Measurements from ENCODE around the gene ARIH2. TPM values are rescaled to one million over a fixed set of nuclear protein-coding genes. Genes with fewer than 3 reads are reported as not detected.

The ARIH2 gene
- total RNA-seq, 1 donor from 2014 or later: 157 TPM

DNA sequence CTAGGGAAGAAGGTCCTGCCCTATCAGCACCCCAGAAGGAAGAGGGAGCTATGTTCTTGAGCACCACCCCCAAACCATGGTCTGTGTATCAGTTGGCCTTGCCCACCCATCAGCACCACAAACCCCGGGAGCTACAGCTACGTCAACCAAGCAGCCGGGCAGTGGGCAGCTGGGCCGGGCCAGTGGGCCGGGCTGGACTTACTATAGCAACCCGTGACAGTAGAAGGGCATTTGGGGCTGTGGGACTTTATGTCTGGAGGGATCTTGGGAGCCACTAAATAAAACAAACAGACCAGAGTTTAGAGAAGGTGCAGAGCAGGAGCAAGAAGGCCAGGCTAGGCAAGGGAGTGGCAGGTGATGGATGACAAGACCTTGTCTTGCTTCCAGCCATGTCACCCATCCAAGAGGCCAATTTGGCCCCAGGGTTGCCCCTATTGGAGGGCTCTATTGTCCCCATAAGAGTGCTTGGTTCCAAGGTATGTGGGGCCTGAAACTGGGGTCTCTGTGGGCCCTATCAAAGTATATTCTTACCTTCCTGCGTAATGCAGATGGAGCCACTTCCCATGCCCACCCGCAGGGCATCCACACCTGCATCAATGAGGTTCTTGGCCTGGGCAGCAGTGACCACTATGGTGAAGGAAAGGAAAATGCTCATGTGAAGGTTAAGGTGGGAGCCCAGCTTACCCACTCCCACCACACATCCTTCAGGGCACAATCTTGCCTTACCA lies 107.3 kb downstream of the ARIH2 start:
- H3K4me1 Mint-ChIP-seq: peaks cover 45% of the 10 kb centered on the region
- H3K4me3 Mint-ChIP-seq: no peak overlapping the region
- H3K36me3 Mint-ChIP-seq (ENCODE audit: low read depth): peaks cover 79% of the 10 kb centered on the region

GRCh38 chr3:49026536-49026935 lies 107.9 kb downstream of the ARIH2 start:
- intact Hi-C loops (cut with micrococcal nuclease): loop anchor here (10.0 kb wide), 1 partner anchor 842 kb away; the partner anchor contains the start of gene CDC25A
- H3K4me3 Mint-ChIP-seq: peak overlapping the region; percentile 27
- H3K4me1 Mint-ChIP-seq: peaks cover 42% of the 10 kb centered on the region
- H3K27me3 Mint-ChIP-seq: no peaks in the 10 kb centered on the region
- no peak for DNase-seq
- H3K27ac Mint-ChIP-seq: no peak overlapping the region
- H3K36me3 Mint-ChIP-seq (ENCODE audit: low read depth): peaks cover 82% of the 10 kb centered on the region
- H3K9me3 Mint-ChIP-seq: no peaks in the 10 kb centered on the region

More for the DNA sequence above, 107.3 kb downstream of the ARIH2 start:
- DNase-seq: no peak
- Mint-ChIP-seq H3K27me3 (no peaks in the 10 kb centered on the region), H3K9me3 (no peaks in the 10 kb centered on the region), H3K27ac (peak overlapping the region; percentile 62)
- intact Hi-C loops (cut with micrococcal nuclease): loop anchor here (10.0 kb wide), 1 partner anchor 841 kb away; the partner anchor contains the start of gene CDC25A

DNA sequence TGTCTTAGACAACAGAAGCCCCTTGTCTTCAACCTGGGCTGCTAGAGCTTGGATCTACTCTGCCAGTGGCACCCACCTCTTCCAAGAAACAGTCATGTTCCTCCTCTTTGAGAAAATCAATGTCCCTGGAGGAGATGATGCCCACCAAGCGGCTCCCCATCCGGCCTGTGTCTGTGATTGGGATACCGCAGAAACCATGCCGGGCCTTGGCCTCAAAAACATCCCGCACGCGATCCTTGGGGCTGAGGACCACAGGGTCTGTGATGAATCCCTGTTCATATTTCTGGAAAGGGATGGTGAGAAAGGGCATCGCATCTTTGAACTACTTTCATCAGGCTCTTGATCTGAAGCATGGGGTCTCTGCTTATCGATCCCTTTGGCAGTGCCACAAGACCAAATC lies 109.0 kb downstream of the ARIH2 start:
- H3K4me1 Mint-ChIP-seq: peaks cover 42% of the 10 kb centered on the region
- DNase-seq: peak; percentile 59
- peaks cover 90% of the 10 kb centered on the region for H3K36me3 Mint-ChIP-seq (ENCODE audit: low read depth)
- no peaks in the 10 kb centered on the region for H3K9me3 Mint-ChIP-seq
- intact Hi-C loops (cut with micrococcal nuclease): loop anchor here (2.0 to 10.0 kb wide), 2 partner anchors 67 to 843 kb away; partner anchors contain the start of genes CDC25A and QRICH1
- H3K27ac Mint-ChIP-seq: peak overlapping the region; percentile 95
- H3K4me3 Mint-ChIP-seq: peak overlapping the region; percentile 98
- no peaks in the 10 kb centered on the region for H3K27me3 Mint-ChIP-seq

DNA sequence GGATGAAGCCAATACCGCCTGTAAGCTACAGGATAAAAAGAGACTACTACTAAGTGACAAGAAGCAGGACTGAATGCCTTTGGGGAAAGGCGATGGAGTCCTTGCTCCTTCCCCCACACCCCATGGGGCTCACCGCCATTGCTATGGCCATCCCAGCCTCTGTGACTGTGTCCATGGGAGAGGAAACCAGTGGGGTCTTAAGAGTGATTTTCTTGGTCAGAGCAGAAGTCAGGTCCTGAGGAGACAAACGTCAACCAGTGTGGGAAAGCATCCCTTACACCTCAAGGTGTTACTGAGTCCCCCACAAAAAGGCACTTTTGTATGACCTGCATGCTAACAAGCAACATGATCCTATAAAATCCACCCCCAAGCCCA lies 109.6 kb downstream of the ARIH2 start:
- Mint-ChIP-seq H3K27ac (peak overlapping the region; percentile 95), H3K4me3 (peak overlapping the region; percentile 98), H3K9me3 (no peaks in the 10 kb centered on the region), H3K4me1 (peaks cover 38% of the 10 kb centered on the region), H3K27me3 (no peaks in the 10 kb centered on the region), H3K36me3 (ENCODE audit: low read depth) (peaks cover 86% of the 10 kb centered on the region)
- no peak for DNase-seq
- intact Hi-C loops (cut with micrococcal nuclease): loop anchor here (2.0 to 10.0 kb wide), 2 partner anchors 67 to 843 kb away; partner anchors contain the start of genes CDC25A and QRICH1

DNA sequence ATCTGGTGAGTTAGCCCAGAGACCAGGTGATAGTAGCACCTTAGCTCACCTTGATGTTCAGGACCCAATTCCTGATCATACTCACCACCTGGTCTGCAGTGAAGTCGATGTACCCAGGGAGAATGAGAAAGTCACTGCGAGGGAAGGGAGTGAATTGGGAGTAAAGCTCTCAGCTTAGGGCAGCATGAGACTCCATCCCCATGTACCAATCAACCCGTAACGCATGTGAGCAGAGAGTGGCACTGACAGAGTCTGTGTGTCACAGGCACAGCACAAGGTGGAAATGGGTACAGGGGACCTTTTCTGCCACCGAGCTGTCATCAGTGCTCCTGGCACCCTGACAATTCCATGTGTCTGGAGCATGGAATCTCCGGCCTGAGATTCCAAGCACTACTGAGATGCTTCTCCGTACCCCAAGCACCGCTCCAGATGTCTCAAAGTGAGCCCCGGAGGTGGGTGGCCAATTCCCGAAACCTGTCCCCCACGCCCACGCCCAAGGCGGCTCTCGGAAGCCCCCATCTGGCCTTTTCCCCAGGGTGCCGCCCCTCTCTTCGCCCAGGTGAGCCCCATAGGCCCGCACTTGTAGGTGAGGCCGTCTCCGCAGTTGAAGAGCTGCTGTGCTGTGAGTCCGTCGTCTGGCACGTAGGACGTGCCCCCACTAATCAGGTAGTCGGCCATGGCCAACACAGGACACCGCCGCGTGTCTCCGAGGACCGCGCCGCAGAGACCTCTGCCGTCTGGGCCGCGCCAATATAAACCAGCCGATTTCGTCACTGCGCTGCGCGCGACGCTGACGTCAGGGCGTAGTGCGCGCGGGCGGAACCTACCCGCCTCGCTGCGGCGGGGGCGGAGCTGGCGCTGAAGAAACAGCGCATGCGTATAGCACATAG lies 110.3 kb downstream of the ARIH2 start, which contains the start of gene IMPDH2:
TSS of gene IMPDH2 (minus strand) at position 726 of the 890 bp plus-strand sequence. CDS start at position 678, 48 bp downstream.
- peak within 1 kb of the TSS; percentile 95 for H3K27ac Mint-ChIP-seq
- peak within 1 kb of the TSS; percentile 98 for H3K4me3 Mint-ChIP-seq
- H3K4me1 Mint-ChIP-seq: peaks cover 34% of the 10 kb centered on the region
- H3K9me3 Mint-ChIP-seq: no peaks in the 10 kb centered on the region
- intact Hi-C loops (cut with micrococcal nuclease): loop anchor here (1.0 to 10.0 kb wide), 3 partner anchors 8 to 844 kb away; partner anchors contain the start of genes CDC25A and QRICH1
- peak; percentile 99 for DNase-seq
- H3K27me3 Mint-ChIP-seq: no peaks in the 10 kb centered on the region
- H3K36me3 Mint-ChIP-seq (ENCODE audit: low read depth): peaks cover 81% of the 10 kb centered on the region

DNA sequence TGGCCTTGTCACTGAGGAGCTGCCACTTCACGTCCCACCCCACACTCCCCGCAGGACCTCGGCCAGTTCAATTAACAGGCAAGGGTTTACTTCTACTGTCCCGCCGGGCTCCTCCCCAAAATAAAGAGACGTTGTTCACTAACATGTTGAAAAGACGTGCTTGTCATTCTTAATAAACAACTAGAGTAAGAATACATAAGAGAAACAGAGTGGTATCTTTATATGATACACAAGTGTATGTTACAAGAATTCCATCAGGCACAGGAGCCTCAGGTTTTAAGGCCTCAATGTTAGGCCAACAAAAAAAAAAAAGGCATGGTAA lies 110.9 kb downstream of the ARIH2 start:
- Mint-ChIP-seq H3K4me3 (peak overlapping the region; percentile 98), H3K4me1 (peaks cover 33% of the 10 kb centered on the region), H3K36me3 (ENCODE audit: low read depth) (peaks cover 76% of the 10 kb centered on the region), H3K27ac (peak overlapping the region; percentile 95), H3K27me3 (no peaks in the 10 kb centered on the region), H3K9me3 (no peaks in the 10 kb centered on the region)
- no peak for DNase-seq
- intact Hi-C loops (cut with micrococcal nuclease): loop anchor here (1.0 to 10.0 kb wide), 3 partner anchors 8 to 845 kb away; partner anchors contain the start of genes CDC25A and QRICH1

- H3K36me3 Mint-ChIP-seq (ENCODE audit: low read depth): peaks cover 74% of the 10 kb centered on the region
- no peak overlapping the region for H3K4me3 Mint-ChIP-seq
- intact Hi-C loops (cut with micrococcal nuclease): no loop called here
- peaks cover 32% of the 10 kb centered on the region for H3K4me1 Mint-ChIP-seq
- H3K9me3 Mint-ChIP-seq: no peaks in the 10 kb centered on the region
- no peaks in the 10 kb centered on the region for H3K27me3 Mint-ChIP-seq
- H3K27ac Mint-ChIP-seq: peak overlapping the region; percentile 69
- DNase-seq: no peak
These were observed 111.7 kb downstream of the ARIH2 start for GRCh38 chr3:49030321-49030720.

DNA sequence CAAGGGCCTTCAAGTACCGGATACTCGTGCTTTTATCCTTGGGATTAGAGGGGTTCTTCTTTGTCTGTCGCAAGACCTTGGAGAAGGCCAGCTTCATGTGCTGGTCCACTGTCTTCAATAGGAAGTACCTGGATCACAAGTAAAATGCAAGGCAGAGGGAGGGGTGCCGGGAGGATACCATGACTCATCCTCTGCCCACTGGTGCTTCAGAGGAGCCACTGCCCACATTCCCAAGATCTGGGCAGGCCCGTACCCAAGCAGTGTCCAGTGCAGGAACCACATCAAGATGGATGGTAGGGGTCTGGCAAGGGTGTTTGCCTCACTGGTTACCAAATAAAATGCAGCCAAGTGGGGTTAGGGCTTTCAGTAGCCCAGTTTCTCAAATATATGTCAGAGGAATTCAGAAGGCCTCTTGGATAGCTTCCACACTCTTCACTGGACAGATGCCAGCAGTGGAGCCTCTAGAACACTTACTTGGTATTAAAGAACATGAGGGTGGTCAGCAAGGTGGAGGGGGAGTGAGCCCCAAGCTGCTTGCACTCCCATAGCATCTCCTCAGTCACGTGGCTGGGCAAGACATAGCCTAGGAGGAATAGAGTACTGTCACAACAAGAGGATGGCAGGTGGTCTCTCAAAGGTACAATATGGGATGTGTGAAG lies 114.1 kb downstream of the ARIH2 start:
- Mint-ChIP-seq H3K9me3 (no peaks in the 10 kb centered on the region), H3K4me3 (no peak overlapping the region), H3K27me3 (no peaks in the 10 kb centered on the region), H3K4me1 (peaks cover 17% of the 10 kb centered on the region), H3K36me3 (ENCODE audit: low read depth) (peaks cover 65% of the 10 kb centered on the region), H3K27ac (no peak overlapping the region)
- intact Hi-C loops (cut with micrococcal nuclease): no loop called here
- DNase-seq: no peak

DNA sequence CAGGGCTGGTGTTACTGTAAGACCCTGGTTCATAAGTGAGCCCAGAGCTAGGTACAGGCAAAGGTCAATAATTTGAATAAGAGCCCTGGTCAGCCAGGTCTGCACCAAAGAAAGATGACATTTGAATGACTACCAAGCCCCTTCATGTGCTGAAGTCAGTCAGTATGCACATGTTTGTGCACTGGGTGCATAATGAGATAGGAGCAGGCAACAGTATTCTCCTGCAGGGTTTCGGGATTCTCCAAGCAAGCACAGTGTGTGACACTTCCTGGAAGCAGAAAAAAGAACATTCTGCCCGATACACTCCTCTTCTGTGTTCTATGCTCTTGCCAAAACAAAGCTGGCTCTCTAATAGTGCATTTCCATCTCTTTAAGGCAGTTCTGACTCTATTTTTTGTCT lies 116.0 kb downstream of the ARIH2 start:
- H3K4me1 Mint-ChIP-seq: peaks cover 3% of the 10 kb centered on the region
- H3K4me3 Mint-ChIP-seq: no peak overlapping the region
- no peak for DNase-seq
- H3K9me3 Mint-ChIP-seq: no peaks in the 10 kb centered on the region
- intact Hi-C loops (cut with micrococcal nuclease): no loop called here
- H3K27ac Mint-ChIP-seq: no peak overlapping the region
- H3K36me3 Mint-ChIP-seq (ENCODE audit: low read depth): peaks cover 49% of the 10 kb centered on the region
- H3K27me3 Mint-ChIP-seq: no peaks in the 10 kb centered on the region

DNA sequence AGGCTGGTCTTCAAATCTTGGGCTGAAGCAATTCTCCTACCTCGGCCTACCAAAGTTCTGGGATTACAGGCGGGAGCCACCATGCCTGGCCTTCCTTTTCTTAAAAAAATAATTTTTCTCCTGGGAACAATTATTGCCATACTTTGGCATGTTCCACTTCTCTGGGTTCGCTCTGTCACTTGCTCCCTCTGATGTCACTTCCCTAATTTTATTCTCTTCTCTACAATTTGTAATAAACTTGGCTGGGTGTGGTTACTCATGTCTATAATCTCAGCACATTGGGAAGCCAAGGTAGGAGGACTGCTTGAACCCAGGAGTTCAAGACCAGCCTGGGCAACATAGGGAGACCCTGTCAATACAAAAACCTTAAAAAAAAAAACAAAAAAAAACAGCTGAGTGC lies 116.6 kb downstream of the ARIH2 start:
- intact Hi-C loops (cut with micrococcal nuclease): no loop called here
- H3K27me3 Mint-ChIP-seq: no peaks in the 10 kb centered on the region
- peaks cover 47% of the 10 kb centered on the region for H3K36me3 Mint-ChIP-seq (ENCODE audit: low read depth)
- no peak overlapping the region for H3K4me3 Mint-ChIP-seq
- no peaks in the 10 kb centered on the region for H3K4me1 Mint-ChIP-seq
- H3K27ac Mint-ChIP-seq: no peak overlapping the region
- no peaks in the 10 kb centered on the region for H3K9me3 Mint-ChIP-seq
- no peak for DNase-seq

Other genes with a start within 250 kb of the ARIH2 start
- 53.1 and 54.1 TPM in 2 replicates for gene NCKIPSD, start 232.9 kb upstream of the ARIH2 start, total RNA-seq
- 57.9 and 58.4 TPM in 2 replicates for gene IP6K2, start 201.6 kb upstream of the ARIH2 start, total RNA-seq
- gene PRKAR2A, start 71.0 kb upstream of the ARIH2 start, total RNA-seq: 31.9 and 39.4 TPM in 2 replicates
- 13.8 and 15.6 TPM in 2 replicates for gene SLC25A20, start 20.0 kb upstream of the ARIH2 start, total RNA-seq
- 33.9 and 38.3 TPM in 2 replicates for gene P4HTM, start 71.4 kb downstream of the ARIH2 start, total RNA-seq
- gene WDR6, start 88.5 kb downstream of the ARIH2 start, total RNA-seq: 141 and 153 TPM in 2 replicates
- gene DALRD3, start 99.7 kb downstream of the ARIH2 start, total RNA-seq: 31.5 and 36.6 TPM in 2 replicates
- gene NDUFAF3, start 103.3 kb downstream of the ARIH2 start, total RNA-seq: 123 and 126 TPM in 2 replicates
- gene IMPDH2, start 110.6 kb downstream of the ARIH2 start, total RNA-seq: 490 and 496 TPM in 2 replicates
- 138 and 152 TPM in 2 replicates for gene QRICH1, start 175.2 kb downstream of the ARIH2 start, total RNA-seq
- gene QARS1, start 185.9 kb downstream of the ARIH2 start, total RNA-seq: 188 and 192 TPM in 2 replicates
- gene USP19, start 202.0 kb downstream of the ARIH2 start, total RNA-seq: 57.2 and 64.9 TPM in 2 replicates
- gene LAMB2, start 214.2 kb downstream of the ARIH2 start, total RNA-seq: not detected in 2 replicates
- 25.7 and 26.7 TPM in 2 replicates for gene CCDC71, start 247.5 kb downstream of the ARIH2 start, total RNA-seq